Esophagus muscularis mucosa (tissue), 4 donors: ENCODE results near the gene ERCC6L2. TPM values are rescaled to one million over a fixed set of nuclear protein-coding genes. Genes with fewer than 3 reads are reported as not detected.

ENCODE experiments used
- DNase-seq: peaks from one replicate; pipeline ENCODE4 v3.0.0-alpha.2; 2017; ENCODE audit errors: extremely low spot score
- H3K27ac ChIP-seq, 4 donors: fragments of 200-600 bp; sonication (generic); replicated peaks in 1 of 4; 1 replicate in 3 of 4; 2 replicates in 1 of 4; pipeline ENCODE4 v1.5.1; 2016 to 2019; ENCODE audit warnings: mild to moderate bottlenecking in 1 of 4
- H3K27me3 ChIP-seq, 4 donors: fragments of 200-600 bp; sonication (generic); one replicate each; pipeline versions ENCODE4 v1.5.1 to v1.6.0; 2016 to 2019
- H3K36me3 ChIP-seq, 4 donors: fragments of 200-600 bp; sonication (generic); one replicate each; pipeline ENCODE4 v1.5.1; 2016 to 2019
- H3K4me1 ChIP-seq, 4 donors: fragments of 200-600 bp; sonication (generic); one replicate each; pipeline ENCODE4 v1.5.1; 2016 to 2019
- H3K4me3 ChIP-seq, 4 donors: fragments of 200-600 bp; sonication (generic); 1 replicate in 2 of 4; 2 replicates in 2 of 4; pipeline ENCODE4 v1.5.1; 2016 to 2019; ENCODE audit warnings: mild to moderate bottlenecking in 4 of 4, moderate library complexity in 1 of 4
- H3K9me3 ChIP-seq, 4 donors: fragments of 200-600 bp; sonication (generic); 1 replicate in 3 of 4; 2 replicates in 1 of 4; pipeline ENCODE4 v1.5.1; 2016 to 2019
- CTCF ChIP-seq, 3 experiments: fragments of 200-600 bp in 2 of 3; fragments of 450-650 bp in 1 of 3; sonication (generic) in 2 of 3; IDR thresholded peaks; one replicate each; pipeline ENCODE4 v1.5.1; 2017 to 2019; ENCODE audit warnings: antibody characterized with exemption in 3 of 3, mild to moderate bottlenecking in 2 of 3, moderate library complexity in 1 of 3
- EP300 ChIP-seq: sonication (generic); formaldehyde crosslinking; IDR thresholded peaks from one replicate; pipeline ENCODE4 v1.6.1; 2017; ENCODE audit warnings: antibody characterized with exemption
- POLR2A ChIP-seq: fragments of 450-650 bp; IDR thresholded peaks from one replicate; pipeline ENCODE4 v1.6.1; 2017; ENCODE audit warnings: antibody characterized with exemption, moderate library complexity, mild to moderate bottlenecking, low read depth
- POLR2AphosphoS5 ChIP-seq, 2 donors: sonication (generic); formaldehyde crosslinking; IDR thresholded peaks; one replicate each; pipeline ENCODE4 v1.6.1; 2017; ENCODE audit warnings: antibody characterized with exemption in 2 of 2
- WGBS: methylation state at CpG from one replicate; pipeline ENCODE4 v1.1.5; 2018; 5-methylcytosine and 5-hydroxymethylcytosine counted together
- intact Hi-C: fragments of 100-400 bp; cut with DNase I; formaldehyde crosslinking; loops from one replicate; pipeline ENCODE4 v1.15.1; 2023
- total RNA-seq, 4 donors: library from RNA; depleted of rRNA; stranded (reverse); fragments of >200 nt; gene quantifications; one replicate each; pipeline versions ENCODE4 v1.1.0 to v1.2.1, GENCODE V29; 2016

The ERCC6L2 gene
- total RNA-seq, 4 donors from 2014 or later = 78.1 to 96.4 (median 86.5) TPM

- Histone ChIP-seq H3K4me1 (no peaks in the 10 kb centered on the region), H3K27me3 (no peaks in the 10 kb centered on the region), H3K27ac (no peak overlapping the region), H3K4me3 (no peak overlapping the region), H3K9me3 (no peaks in the 10 kb centered on the region), H3K36me3 (peaks cover 1 to 7% (median 6%) of the 10 kb centered on the region in 4 donors)
- WGBS = 94% methylated on average over 3 of the region's 3 CpGs
- TF ChIP-seq CTCF (IDR thresholded peaks at IDR 0.05) = no peak
- no peak for TF ChIP-seq POLR2A
- no peak for TF ChIP-seq EP300
- no peak for TF ChIP-seq POLR2AphosphoS5 (IDR thresholded peaks at IDR 0.05)
- DNase-seq = no peak
- intact Hi-C loops = no loop called here
Observed at GRCh38 chr9:95910770-95911340, 35.4 kb downstream of the ERCC6L2 start.

GRCh38 chr9:95912773-95913172 is 37.3 kb downstream of the ERCC6L2 start:
- intact Hi-C loops = no loop called here

GRCh38 chr9:95920017-95920416 is 44.5 kb downstream of the ERCC6L2 start:
- peaks cover 21 to 80% (median 52%) of the 10 kb centered on the region in 4 donors for H3K36me3 ChIP-seq
- no peaks in the 10 kb centered on the region for H3K9me3 ChIP-seq
- intact Hi-C loops = no loop called here
- 93% methylated on average over 2 of the region's 2 CpGs for WGBS
- H3K4me1 ChIP-seq = no peaks in the 10 kb centered on the region
- no peaks in the 10 kb centered on the region for H3K27me3 ChIP-seq
- no peak overlapping the region for H3K4me3 ChIP-seq
- no peak overlapping the region for H3K27ac ChIP-seq
- DNase-seq = no peak
- TF ChIP-seq CTCF (IDR thresholded peaks at IDR 0.05) = no peak
- no peak for TF ChIP-seq EP300
- TF ChIP-seq POLR2A = no peak
- TF ChIP-seq POLR2AphosphoS5 (IDR thresholded peaks at IDR 0.05) = no peak

More at GRCh38 chr9:95912773-95913172, 37.3 kb downstream of the ERCC6L2 start:
- DNase-seq = no peak
- Histone ChIP-seq H3K27ac (no peak overlapping the region), H3K36me3 (peaks cover 9 to 26% (median 18%) of the 10 kb centered on the region in 4 donors), H3K9me3 (no peaks in the 10 kb centered on the region), H3K27me3 (no peaks in the 10 kb centered on the region), H3K4me1 (no peaks in the 10 kb centered on the region), H3K4me3 (no peak overlapping the region)
- TF ChIP-seq EP300 (no peak), CTCF (IDR thresholded peaks at IDR 0.05) (no peak), POLR2A (no peak), POLR2AphosphoS5 (IDR thresholded peaks at IDR 0.05) (no peak)

- Histone ChIP-seq H3K36me3 (peaks cover 19 to 69% (median 42%) of the 10 kb centered on the region in 4 donors), H3K27me3 (no peaks in the 10 kb centered on the region), H3K9me3 (no peaks in the 10 kb centered on the region), H3K4me1 (no peaks in the 10 kb centered on the region), H3K27ac (no peak overlapping the region), H3K4me3 (no peak overlapping the region)
- intact Hi-C loops = no loop called here
- no peak for TF ChIP-seq EP300
- TF ChIP-seq CTCF (IDR thresholded peaks at IDR 0.05) = no peak
- TF ChIP-seq POLR2AphosphoS5 (IDR thresholded peaks at IDR 0.05) = no peak
- TF ChIP-seq POLR2A = no peak
- 77% methylated on average over 2 of the region's 2 CpGs for WGBS
- no peak for DNase-seq
Observed at GRCh38 chr9:95923794-95924193, 48.3 kb downstream of the ERCC6L2 start.

GRCh38 chr9:95924987-95925386 is 49.5 kb downstream of the ERCC6L2 start:
- intact Hi-C loops = no loop called here
- no peak overlapping the region for H3K4me3 ChIP-seq

More at GRCh38 chr9:95924987-95925386, 49.5 kb downstream of the ERCC6L2 start:
- no peak for DNase-seq
- Histone ChIP-seq H3K4me1 (no peaks in the 10 kb centered on the region), H3K9me3 (no peaks in the 10 kb centered on the region), H3K27me3 (no peaks in the 10 kb centered on the region), H3K36me3 (peaks cover 25 to 70% (median 47%) of the 10 kb centered on the region in 4 donors), H3K27ac (no peak overlapping the region)
- TF ChIP-seq POLR2A = no peak
- TF ChIP-seq POLR2AphosphoS5 (IDR thresholded peaks at IDR 0.05) = no peak
- TF ChIP-seq EP300 = no peak
- WGBS = 89% methylated on average over 1 of the region's 1 CpG
